HEK293T (cell line): ENCODE measurements around the gene SRF.

Experiments used
- BHLHE40 ChIP-seq: fragments of 450-650 bp; IDR thresholded peaks from 2 replicates; pipeline ENCODE4 v1.6.1; 2016; ENCODE audit warnings: mild to moderate bottlenecking, moderate library complexity, borderline replicate concordance
- ELF4 ChIP-seq: fragments of 450-650 bp; IDR thresholded peaks from 2 replicates; pipeline ENCODE4 v1.6.1; 2017; ENCODE audit warnings: antibody characterized with exemption
- FOXA1 ChIP-seq: fragments of 450-650 bp; IDR thresholded peaks from 2 replicates; pipeline ENCODE4 v1.6.1; 2016; ENCODE audit warnings: mild to moderate bottlenecking
- FOXK2 ChIP-seq: fragments of 450-650 bp; IDR thresholded peaks from 2 replicates; pipeline ENCODE4 v1.6.1; 2016; ENCODE audit warnings: mild to moderate bottlenecking
- FOXM1 ChIP-seq: fragments of 450-650 bp; IDR thresholded peaks from 2 replicates; pipeline ENCODE4 v1.6.1; 2017; ENCODE audit warnings: mild to moderate bottlenecking, borderline replicate concordance
- HDGF ChIP-seq: fragments of 450-650 bp; IDR thresholded peaks from 2 replicates; pipeline ENCODE4 v1.6.1; 2017; ENCODE audit warnings: antibody characterized with exemption, borderline replicate concordance
- L3MBTL2 ChIP-seq: fragments of 450-650 bp; conservative IDR thresholded peaks from 2 replicates; pipeline ENCODE4 v1.6.1; 2016; ENCODE audit warnings: mild to moderate bottlenecking
- LEF1 ChIP-seq: fragments of 450-650 bp; IDR thresholded peaks from 2 replicates; pipeline ENCODE4 v1.6.1; 2017; ENCODE audit warnings: mild to moderate bottlenecking, borderline replicate concordance
- NFRKB ChIP-seq: fragments of 450-650 bp; IDR thresholded peaks from 2 replicates; pipeline ENCODE4 v1.6.1; 2016; ENCODE audit warnings: mild to moderate bottlenecking, moderate library complexity
- SP1 ChIP-seq: fragments of 450-650 bp; IDR thresholded peaks from 2 replicates; pipeline ENCODE4 v1.6.1; 2017
- SUZ12 ChIP-seq: fragments of 450-650 bp; IDR thresholded peaks from 2 replicates; pipeline ENCODE4 v1.6.1; 2016; ENCODE audit warnings: mild to moderate bottlenecking
- TARDBP ChIP-seq: fragments of 450-650 bp; IDR thresholded peaks from 2 replicates; pipeline ENCODE4 v1.6.1; 2016
- ZNF384 ChIP-seq: fragments of 450-650 bp; IDR thresholded peaks from 2 replicates; pipeline ENCODE4 v1.6.1; 2016
- TF ChIP-seq, protein P1 (sequence below): fragments of 450-650 bp; IDR thresholded peaks from 2 replicates; pipeline ENCODE4 v1.6.1; 2016

DNA sequence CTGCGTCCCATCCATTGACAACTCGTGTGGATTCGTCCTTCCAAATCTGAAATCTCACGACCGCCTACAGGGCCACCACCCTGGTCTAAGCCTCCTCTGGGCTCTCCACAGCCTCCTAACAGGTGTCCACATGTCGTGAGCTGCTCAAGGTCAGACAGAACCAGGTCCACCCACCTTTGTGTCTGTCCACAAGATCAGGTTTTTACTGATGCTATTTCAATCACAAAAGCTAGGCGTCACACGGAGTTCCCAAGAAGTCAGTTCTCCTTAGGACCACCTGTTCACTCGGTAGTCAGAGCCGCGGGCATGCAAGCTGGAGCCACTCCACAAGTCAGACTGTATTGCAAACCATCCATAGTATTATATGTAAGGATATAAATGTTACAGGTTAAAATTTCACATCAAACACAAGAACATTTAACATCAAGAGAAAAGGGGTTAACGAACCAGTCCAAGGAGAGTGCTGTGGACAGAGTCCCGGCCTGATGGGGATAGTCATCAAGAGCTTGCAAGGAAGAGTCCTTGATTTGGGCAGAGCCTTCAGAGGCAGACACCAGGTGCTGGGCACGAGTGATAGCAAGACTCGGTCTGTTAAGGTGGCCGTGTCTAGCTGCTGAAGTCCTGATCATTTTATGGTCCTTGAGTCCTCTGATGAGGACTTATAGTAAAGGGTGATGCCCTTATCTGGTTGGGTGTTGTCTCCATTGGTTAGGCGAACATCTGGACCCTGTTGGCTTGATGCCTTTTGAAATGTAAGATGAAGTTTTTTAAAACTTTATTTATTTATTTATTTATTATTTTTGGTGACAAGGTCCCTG is 58.9 kb downstream of the SRF start:
- TF ChIP-seq BHLHE40, result no peak
- no peak for TF ChIP-seq FOXM1
- no peak for TF ChIP-seq SP1
- no peak for TF ChIP-seq HDGF
- TF ChIP-seq ELF4, result no peak
- no peak for TF ChIP-seq L3MBTL2
- no peak for TF ChIP-seq FOXA1
- TF ChIP-seq LEF1, result no peak
- no peak for TF ChIP-seq FOXK2
- TF ChIP-seq NFRKB, result no peak
- no peak for TF ChIP-seq TARDBP
- no peak for TF ChIP-seq SUZ12
- TF ChIP-seq ZNF384, result no peak
- TF ChIP-seq, protein P1, sequence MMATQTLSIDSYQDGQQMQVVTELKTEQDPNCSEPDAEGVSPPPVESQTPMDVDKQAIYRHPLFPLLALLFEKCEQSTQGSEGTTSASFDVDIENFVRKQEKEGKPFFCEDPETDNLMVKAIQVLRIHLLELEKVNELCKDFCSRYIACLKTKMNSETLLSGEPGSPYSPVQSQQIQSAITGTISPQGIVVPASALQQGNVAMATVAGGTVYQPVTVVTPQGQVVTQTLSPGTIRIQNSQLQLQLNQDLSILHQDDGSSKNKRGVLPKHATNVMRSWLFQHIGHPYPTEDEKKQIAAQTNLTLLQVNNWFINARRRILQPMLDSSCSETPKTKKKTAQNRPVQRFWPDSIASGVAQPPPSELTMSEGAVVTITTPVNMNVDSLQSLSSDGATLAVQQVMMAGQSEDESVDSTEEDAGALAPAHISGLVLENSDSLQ, result no peak
